Activated naive CD8-positive, alpha-beta T cell treated with anti-CD3 and anti-CD28 coated beads for 36 hours (primary cell): Measurements from ENCODE around the gene CPED1. TPM values are rescaled to one million over a fixed set of nuclear protein-coding genes. Genes with fewer than 3 reads are reported as not detected.

ENCODE experiments used
- DNase-seq: peaks from one replicate; pipeline ENCODE4 v3.0.0; 2021
- H3K27ac Mint-ChIP-seq: one replicate; pipeline ENCODE4 v1.8.0; 2022; ENCODE audit warnings: mild to moderate bottlenecking, moderate library complexity, mixed read lengths
- H3K27me3 Mint-ChIP-seq: one replicate; pipeline ENCODE4 v1.8.0; 2022; ENCODE audit warnings: mild to moderate bottlenecking, mixed read lengths
- H3K36me3 Mint-ChIP-seq: one replicate; pipeline ENCODE4 v1.8.0; 2021; ENCODE audit warnings: mild to moderate bottlenecking, mixed read lengths
- H3K4me1 Mint-ChIP-seq: one replicate; pipeline ENCODE4 v1.8.0; 2021; ENCODE audit warnings: mixed read lengths
- H3K4me3 Mint-ChIP-seq: one replicate; pipeline ENCODE4 v1.8.0; 2022; ENCODE audit warnings: mild to moderate bottlenecking, moderate library complexity, mixed read lengths
- H3K9me3 Mint-ChIP-seq: one replicate; pipeline ENCODE4 v1.8.0; 2022; ENCODE audit warnings: mixed read lengths
- total RNA-seq, 2 experiments: library from RNA; stranded (reverse); gene quantifications; one replicate each; pipeline ENCODE4 v1.2.3, GENCODE V29; 2021

The CPED1 gene
- total RNA-seq, 2 experiments from 2014 or later, result not detected

GRCh38 chr7:121140790-121141189 is 152.3 kb downstream of the CPED1 start:
- no peak overlapping the region for H3K27ac Mint-ChIP-seq

GRCh38 chr7:121151774-121152221 is 163.3 kb downstream of the CPED1 start:
- no peak overlapping the region for H3K27ac Mint-ChIP-seq

More at GRCh38 chr7:121140790-121141189, 152.3 kb downstream of the CPED1 start:
- peak; percentile 15 for DNase-seq
- H3K9me3 Mint-ChIP-seq, result no peaks in the 10 kb centered on the region
- peaks cover 18% of the 10 kb centered on the region for H3K4me1 Mint-ChIP-seq
- H3K36me3 Mint-ChIP-seq, result no peaks in the 10 kb centered on the region
- H3K4me3 Mint-ChIP-seq, result no peak overlapping the region
- H3K27me3 Mint-ChIP-seq, result peaks cover 23% of the 10 kb centered on the region

GRCh38 chr7:121153411-121153810 is 164.9 kb downstream of the CPED1 start:
- H3K27ac Mint-ChIP-seq, result no peak overlapping the region
- H3K36me3 Mint-ChIP-seq, result no peaks in the 10 kb centered on the region
- H3K27me3 Mint-ChIP-seq, result peaks cover 13% of the 10 kb centered on the region
- no peak for DNase-seq
- no peak overlapping the region for H3K4me3 Mint-ChIP-seq
- H3K9me3 Mint-ChIP-seq, result no peaks in the 10 kb centered on the region
- H3K4me1 Mint-ChIP-seq, result no peaks in the 10 kb centered on the region

More at GRCh38 chr7:121151774-121152221, 163.3 kb downstream of the CPED1 start:
- Mint-ChIP-seq H3K9me3 (no peaks in the 10 kb centered on the region), H3K27me3 (peaks cover 17% of the 10 kb centered on the region), H3K36me3 (no peaks in the 10 kb centered on the region), H3K4me3 (no peak overlapping the region), H3K4me1 (no peaks in the 10 kb centered on the region)
- no peak for DNase-seq

GRCh38 chr7:121153995-121154394 is 165.5 kb downstream of the CPED1 start:
- Mint-ChIP-seq H3K27ac (no peak overlapping the region), H3K9me3 (no peaks in the 10 kb centered on the region), H3K27me3 (peaks cover 13% of the 10 kb centered on the region), H3K4me1 (no peaks in the 10 kb centered on the region), H3K36me3 (no peaks in the 10 kb centered on the region), H3K4me3 (no peak overlapping the region)
- DNase-seq, result no peak

GRCh38 chr7:121156825-121157224 is 168.3 kb downstream of the CPED1 start:
- Mint-ChIP-seq H3K4me3 (no peak overlapping the region), H3K27ac (no peak overlapping the region), H3K9me3 (no peaks in the 10 kb centered on the region), H3K4me1 (no peaks in the 10 kb centered on the region), H3K27me3 (peaks cover 14% of the 10 kb centered on the region), H3K36me3 (no peaks in the 10 kb centered on the region)
- DNase-seq, result no peak

DNA sequence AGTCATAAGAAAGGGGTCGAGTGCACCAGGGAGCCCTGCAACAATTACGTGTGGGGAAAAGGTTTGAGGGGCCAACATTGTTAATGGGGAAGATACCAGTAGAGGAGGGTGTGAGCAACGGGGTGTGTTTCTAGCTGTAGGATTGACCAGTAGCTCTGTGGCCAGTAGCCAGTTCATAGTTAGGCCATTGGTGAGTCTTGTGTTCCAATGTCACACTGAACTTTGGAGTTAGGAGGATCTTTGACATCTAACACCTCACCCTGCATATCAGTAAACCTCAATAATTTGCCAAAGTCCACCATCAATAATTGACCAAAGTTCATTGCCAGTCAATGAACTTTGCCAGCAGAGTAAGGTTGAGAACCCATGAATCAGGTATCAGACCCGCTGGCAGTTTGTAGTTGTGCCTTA is 168.8 kb downstream of the CPED1 start:
- DNase-seq, result no peak
- Mint-ChIP-seq H3K4me1 (no peaks in the 10 kb centered on the region), H3K36me3 (no peaks in the 10 kb centered on the region), H3K9me3 (no peaks in the 10 kb centered on the region), H3K27me3 (peaks cover 13% of the 10 kb centered on the region), H3K27ac (no peak overlapping the region), H3K4me3 (no peak overlapping the region)

DNA sequence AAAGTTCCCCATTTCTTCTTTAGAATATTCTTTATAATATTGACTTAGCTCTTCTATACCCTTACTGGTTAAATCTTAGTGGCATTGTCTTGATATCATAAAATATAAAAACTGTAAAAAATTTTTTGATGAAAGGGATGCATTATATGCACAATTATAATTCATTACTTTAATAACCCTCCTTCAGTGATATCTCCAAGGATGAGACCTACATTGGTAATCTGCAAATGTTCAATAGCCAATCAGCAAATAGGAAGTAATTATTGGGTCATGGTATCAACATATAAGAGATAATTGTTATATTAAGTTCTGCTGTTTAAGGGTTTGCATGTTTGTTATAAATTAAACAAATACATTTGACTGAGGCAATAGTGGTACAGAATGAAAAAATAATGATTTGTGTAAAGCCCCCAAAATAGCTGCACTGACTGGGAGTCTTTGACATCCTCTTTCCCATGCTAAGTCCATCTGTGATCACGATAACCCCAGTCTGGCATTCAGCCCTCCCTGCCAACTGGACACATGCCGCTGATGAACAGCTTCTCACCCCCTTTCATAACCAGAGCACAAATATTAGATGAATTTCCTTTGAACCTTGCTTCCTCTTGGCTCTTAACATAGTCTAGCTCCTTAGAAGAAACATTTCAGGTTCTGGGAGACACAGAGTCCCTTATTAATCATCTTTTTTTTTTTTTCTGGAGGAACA is 169.5 kb downstream of the CPED1 start:
- H3K4me3 Mint-ChIP-seq, result no peak overlapping the region
- DNase-seq, result no peak
- peaks cover 17% of the 10 kb centered on the region for H3K27me3 Mint-ChIP-seq
- H3K27ac Mint-ChIP-seq, result no peak overlapping the region
- H3K36me3 Mint-ChIP-seq, result no peaks in the 10 kb centered on the region
- no peaks in the 10 kb centered on the region for H3K9me3 Mint-ChIP-seq
- no peaks in the 10 kb centered on the region for H3K4me1 Mint-ChIP-seq

DNA sequence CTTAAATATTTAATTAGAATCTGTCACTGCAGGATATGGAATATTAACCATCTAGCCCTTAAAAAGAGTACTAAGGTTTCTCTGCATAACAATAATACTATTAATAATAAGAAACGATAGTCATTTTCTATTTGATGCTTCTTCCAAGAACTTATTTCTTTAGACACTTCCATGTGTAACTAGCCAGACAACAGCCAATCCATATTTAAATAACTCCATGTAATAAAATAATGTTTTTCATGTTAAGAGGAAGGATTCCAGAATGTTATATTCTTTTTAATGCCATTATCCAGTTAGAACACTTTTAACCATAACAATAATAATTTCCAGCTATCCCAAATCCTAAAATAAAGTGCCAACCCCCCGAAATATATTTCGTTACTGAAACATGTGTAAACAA is 170.2 kb downstream of the CPED1 start:
- Mint-ChIP-seq H3K27ac (no peak overlapping the region), H3K4me1 (no peaks in the 10 kb centered on the region), H3K4me3 (no peak overlapping the region), H3K9me3 (no peaks in the 10 kb centered on the region), H3K36me3 (no peaks in the 10 kb centered on the region), H3K27me3 (peaks cover 19% of the 10 kb centered on the region)
- DNase-seq, result no peak

GRCh38 chr7:121159553-121159952 is 171.0 kb downstream of the CPED1 start:
- H3K27me3 Mint-ChIP-seq, result peaks cover 15% of the 10 kb centered on the region
- no peak for DNase-seq
- H3K9me3 Mint-ChIP-seq, result no peaks in the 10 kb centered on the region
- H3K36me3 Mint-ChIP-seq, result no peaks in the 10 kb centered on the region
- H3K4me1 Mint-ChIP-seq, result no peaks in the 10 kb centered on the region
- no peak overlapping the region for H3K27ac Mint-ChIP-seq
- H3K4me3 Mint-ChIP-seq, result no peak overlapping the region

DNA sequence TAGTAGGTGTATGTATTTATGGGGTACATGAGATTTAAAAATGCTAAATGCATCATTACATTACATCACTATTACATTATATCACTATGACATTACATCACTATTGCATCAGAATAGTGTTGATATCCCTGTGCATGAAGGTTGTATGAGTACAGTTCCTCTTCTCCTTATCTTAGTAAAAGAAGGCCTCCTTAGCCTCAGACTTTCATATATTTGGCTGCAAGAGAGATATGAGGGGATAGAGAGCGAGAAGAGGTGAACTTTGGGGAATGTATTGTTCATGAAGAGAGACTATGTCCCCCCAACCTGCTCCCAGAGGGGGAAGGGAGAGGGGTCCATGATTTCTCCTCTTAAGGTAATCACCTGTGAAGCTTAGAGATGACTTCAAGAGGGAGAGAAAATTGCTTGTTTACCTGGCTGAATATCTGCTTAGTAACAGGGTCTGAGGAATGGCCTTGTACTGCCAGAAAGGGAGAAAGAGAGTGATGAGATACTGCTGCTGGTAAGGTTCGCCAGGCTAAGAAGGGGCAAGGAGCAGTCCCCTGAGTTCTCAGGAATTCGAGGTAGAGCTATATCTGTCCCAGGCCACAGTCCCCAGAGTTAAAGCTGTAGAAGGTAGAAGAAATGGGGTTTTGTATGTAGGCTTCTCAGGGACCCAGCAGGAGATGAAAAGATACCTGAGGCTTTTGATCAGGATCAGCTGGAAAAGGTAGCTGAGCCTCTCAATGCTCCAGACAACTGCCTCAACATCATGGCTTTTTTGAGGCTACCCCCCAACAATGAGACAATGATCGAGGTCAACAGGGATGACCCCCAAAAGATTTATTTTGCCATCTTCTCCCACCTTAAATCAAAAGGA is 171.9 kb downstream of the CPED1 start:
- Mint-ChIP-seq H3K27me3 (peaks cover 16% of the 10 kb centered on the region), H3K4me3 (no peak overlapping the region), H3K9me3 (no peaks in the 10 kb centered on the region), H3K36me3 (no peaks in the 10 kb centered on the region), H3K4me1 (no peaks in the 10 kb centered on the region), H3K27ac (no peak overlapping the region)
- no peak for DNase-seq

DNA sequence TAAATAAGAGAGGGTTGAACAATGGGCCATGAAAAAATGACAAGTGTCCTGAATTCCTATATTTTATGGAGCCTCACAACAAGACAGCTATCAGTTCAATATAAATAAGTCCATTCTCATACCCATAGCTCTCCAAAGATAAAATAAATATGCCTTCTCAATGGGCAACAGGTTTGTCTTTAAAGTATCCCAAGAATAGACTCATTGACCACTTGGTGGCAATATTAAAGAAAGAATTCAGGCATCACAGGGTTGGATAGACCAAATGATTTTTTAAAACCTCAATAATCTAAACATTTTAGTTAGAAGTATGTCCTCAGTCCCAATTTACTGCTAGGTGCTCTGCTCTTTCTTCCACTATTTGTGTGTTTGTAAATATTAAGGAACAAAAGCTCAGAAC is 175.2 kb downstream of the CPED1 start:
- no peak for DNase-seq
- peaks cover 20% of the 10 kb centered on the region for H3K27me3 Mint-ChIP-seq
- H3K4me1 Mint-ChIP-seq, result no peaks in the 10 kb centered on the region
- no peak overlapping the region for H3K27ac Mint-ChIP-seq
- no peaks in the 10 kb centered on the region for H3K36me3 Mint-ChIP-seq
- H3K9me3 Mint-ChIP-seq, result no peaks in the 10 kb centered on the region
- no peak overlapping the region for H3K4me3 Mint-ChIP-seq

DNA sequence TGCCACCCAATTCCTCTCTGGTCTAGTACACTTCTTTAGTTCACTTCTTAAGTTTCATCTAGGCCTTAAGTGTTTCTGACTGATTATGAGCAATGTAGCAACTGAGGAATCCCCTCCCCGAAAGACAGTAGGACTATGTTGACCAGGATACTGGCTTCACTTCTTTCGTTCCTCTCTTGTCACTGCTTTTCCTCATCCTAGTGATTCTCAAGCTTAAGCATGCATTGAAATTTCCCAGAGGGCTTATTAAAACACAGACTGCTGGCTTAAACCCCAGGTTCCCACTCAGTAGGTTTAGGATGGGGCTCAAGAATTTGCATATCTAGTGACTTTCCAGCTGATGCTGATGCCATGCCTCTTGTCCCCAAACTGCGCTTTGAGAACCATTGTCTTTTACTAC is 175.7 kb downstream of the CPED1 start:
- H3K36me3 Mint-ChIP-seq, result no peaks in the 10 kb centered on the region
- no peak overlapping the region for H3K27ac Mint-ChIP-seq

DNA sequence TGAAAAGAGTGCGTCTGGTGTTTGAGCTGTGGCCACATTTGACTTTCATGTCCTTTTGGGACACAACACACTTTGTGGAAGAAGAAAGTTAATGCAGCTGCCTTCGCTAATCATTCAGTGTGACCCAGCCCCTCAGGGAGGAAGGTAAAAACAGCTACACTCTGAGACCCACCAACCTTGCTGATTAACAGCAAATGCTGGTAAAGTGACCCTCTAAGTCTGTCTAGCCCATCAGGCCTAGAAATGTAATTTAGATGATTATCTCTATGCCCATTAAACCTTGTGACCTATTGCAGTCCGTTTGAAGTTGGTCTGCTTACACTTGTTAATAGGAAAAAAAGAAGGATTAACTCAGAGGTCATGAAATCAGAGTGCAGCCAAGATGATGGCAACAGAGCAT is 178.4 kb downstream of the CPED1 start:
- no peaks in the 10 kb centered on the region for H3K4me1 Mint-ChIP-seq
- no peak overlapping the region for H3K4me3 Mint-ChIP-seq
- H3K27me3 Mint-ChIP-seq, result peaks cover 12% of the 10 kb centered on the region

More for the DNA sequence above, 175.7 kb downstream of the CPED1 start:
- Mint-ChIP-seq H3K27me3 (peaks cover 20% of the 10 kb centered on the region), H3K9me3 (no peaks in the 10 kb centered on the region), H3K4me1 (no peaks in the 10 kb centered on the region), H3K4me3 (no peak overlapping the region)
- no peak for DNase-seq

GRCh38 chr7:121167971-121168370 is 179.5 kb downstream of the CPED1 start:
- Mint-ChIP-seq H3K36me3 (no peaks in the 10 kb centered on the region), H3K27me3 (peaks cover 7% of the 10 kb centered on the region), H3K4me1 (no peaks in the 10 kb centered on the region), H3K27ac (no peak overlapping the region), H3K9me3 (no peaks in the 10 kb centered on the region), H3K4me3 (no peak overlapping the region)
- no peak for DNase-seq

More for the DNA sequence above, 178.4 kb downstream of the CPED1 start:
- Mint-ChIP-seq H3K9me3 (no peaks in the 10 kb centered on the region), H3K27ac (no peak overlapping the region), H3K36me3 (no peaks in the 10 kb centered on the region)
- DNase-seq, result no peak

- H3K36me3 Mint-ChIP-seq, result no peaks in the 10 kb centered on the region
- no peaks in the 10 kb centered on the region for H3K4me1 Mint-ChIP-seq
- no peak overlapping the region for H3K4me3 Mint-ChIP-seq
- H3K27ac Mint-ChIP-seq, result no peak overlapping the region
- H3K27me3 Mint-ChIP-seq, result peaks cover 12% of the 10 kb centered on the region
- no peak for DNase-seq
- H3K9me3 Mint-ChIP-seq, result no peaks in the 10 kb centered on the region
These were observed 181.0 kb downstream of the CPED1 start for GRCh38 chr7:121169469-121169868.
